Amniotic epithelial cell (primary cell): ENCODE results near the gene BTBD17.

Experiments
- DNase-seq: peaks from one replicate; pipeline ENCODE4 v3.0.0-alpha.2; 2010; ENCODE audit warnings: low read depth

Gene BTBD17

GRCh38 chr17:74358697-74359096 is 3.0 kb downstream of the BTBD17 start:
- DNase-seq = no peak

DNA sequence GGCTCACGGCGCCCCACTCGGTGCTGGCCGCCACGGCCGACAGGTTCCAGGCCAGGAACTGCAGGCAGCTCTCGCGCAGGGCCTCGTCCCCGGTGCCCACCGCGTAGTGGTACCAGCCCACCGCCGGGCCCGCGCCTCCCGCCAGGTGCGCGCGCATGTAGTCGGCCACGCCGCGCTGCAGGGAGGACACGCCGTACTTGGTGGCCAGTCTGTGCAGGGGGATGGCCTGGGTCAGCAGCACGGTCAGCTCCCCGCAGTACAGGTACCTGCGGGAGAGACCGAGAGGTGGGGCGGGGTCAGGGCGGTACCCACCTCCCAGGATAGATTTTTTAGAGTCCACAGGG is 4.2 kb downstream of the BTBD17 start:
- no peak for DNase-seq

DNA sequence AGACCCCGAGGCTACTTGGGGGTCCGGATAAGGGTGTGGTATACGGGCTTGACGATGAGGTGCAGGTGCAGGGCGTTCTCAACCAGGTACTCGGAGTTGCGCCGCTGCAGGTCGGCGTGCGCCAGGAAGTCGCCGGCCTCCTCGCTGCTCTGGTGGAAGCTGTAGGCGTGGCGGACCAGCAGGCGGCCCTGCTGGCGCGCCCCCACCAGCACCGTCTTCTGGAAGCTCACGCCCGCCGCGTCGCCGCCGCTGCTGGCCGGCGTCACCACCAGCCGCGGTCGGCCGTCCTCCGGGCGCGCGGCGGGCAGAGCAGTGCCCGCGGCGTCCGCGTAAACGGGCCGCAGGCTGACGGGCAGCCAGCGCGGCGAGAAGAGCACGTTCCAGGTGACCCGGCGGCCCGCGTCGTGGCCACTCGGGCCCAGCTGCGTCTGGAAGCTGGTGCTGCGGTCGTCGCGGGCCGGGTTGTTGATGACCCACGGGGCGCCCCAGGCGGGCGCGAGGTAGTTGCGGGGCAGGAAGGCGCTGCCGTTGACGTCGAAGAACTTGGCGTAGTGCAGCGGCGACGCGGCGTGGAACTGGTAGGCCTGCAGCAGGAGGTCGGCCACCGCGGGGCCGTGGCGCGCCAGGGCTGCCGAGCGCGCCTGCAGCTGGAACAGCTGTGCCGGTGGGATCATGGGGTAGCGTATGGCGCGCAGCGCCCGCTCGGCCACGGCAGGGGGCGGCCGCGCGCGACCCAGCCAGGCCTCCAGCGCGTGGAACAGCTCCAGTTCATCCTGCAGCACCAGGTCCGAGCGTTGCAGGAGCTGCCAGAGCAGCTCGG is 4.8 kb downstream of the BTBD17 start:
- DNase-seq = no peak

- no peak for DNase-seq
These were observed 6.6 kb downstream of the BTBD17 start for GRCh38 chr17:74355065-74355464.

DNA sequence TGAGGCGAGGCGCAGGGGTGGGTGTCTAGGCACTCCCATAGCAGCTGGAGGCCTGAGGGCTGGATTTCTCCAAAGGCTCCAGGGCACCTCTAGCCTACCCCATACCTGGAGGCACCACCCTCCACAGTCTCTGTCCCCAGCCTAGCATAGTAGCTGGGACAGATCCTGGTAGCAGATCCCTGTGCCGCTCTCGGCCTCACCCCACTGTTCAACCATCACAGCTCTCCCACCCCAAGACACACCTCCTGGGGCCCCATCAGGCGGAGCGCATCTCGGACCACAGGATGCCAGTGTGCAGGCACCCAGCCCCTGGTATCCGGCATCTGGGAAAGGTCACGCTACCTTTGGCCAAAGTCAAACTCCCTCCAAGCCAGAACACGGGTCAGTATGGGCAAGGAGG is 7.1 kb downstream of the BTBD17 start:
- no peak for DNase-seq

- DNase-seq = no peak
These were observed 7.5 kb downstream of the BTBD17 start for GRCh38 chr17:74354123-74354522.

DNA sequence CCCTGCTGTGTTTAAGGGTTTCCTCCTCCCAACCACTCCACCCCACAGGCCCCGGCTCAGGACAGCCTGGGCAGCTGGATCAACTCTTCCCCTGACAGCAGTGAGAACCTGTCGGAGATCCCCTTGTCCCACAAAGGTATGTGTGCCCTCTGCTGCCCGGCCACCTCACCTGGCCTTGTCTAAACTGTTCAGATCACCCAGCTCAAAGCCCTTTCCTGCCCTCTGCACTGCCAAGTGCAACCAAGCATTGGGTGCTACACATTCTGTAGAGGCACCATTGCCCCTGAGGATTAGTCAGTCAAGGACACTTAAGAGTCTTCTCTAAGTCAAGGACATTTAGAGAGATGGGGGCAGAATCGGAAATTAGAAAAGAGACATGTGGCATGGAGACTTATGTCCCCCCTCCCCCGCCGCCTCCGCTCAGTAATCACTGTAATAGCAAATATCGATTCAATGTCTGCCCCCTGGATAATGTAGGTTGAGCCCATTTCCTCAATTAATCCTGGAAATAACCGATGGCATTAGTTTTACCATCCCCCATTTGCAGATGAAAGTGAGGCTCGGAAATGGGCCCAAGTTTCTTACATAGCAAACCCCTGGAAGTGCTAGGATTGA is 8.1 kb downstream of the BTBD17 start:
- DNase-seq = no peak

- DNase-seq = no peak
These were observed 10.0 kb downstream of the BTBD17 start for GRCh38 chr17:74351552-74352210.

GRCh38 chr17:74350486-74350885 is 11.2 kb downstream of the BTBD17 start:
- DNase-seq = no peak

DNA sequence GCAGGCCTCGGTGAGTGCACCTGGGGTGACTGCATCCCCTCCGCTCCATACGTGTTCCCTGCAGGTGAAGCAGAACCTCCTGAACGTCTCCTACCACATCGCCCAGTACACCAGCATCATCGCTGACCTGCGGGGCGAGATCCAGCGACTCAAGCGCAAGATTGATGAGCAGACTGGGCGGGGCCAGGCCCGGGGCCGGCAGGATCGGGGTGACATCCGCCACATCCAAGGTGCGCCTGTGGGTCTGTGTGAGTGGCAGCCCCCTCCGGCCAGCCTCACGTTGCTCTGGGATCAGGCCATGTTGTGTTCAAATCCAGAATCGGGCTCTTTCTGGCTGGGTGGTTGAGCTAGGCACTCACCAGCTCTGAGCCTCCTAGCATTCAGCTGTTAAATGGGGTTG is 12.5 kb downstream of the BTBD17 start:
- DNase-seq = no peak

DNA sequence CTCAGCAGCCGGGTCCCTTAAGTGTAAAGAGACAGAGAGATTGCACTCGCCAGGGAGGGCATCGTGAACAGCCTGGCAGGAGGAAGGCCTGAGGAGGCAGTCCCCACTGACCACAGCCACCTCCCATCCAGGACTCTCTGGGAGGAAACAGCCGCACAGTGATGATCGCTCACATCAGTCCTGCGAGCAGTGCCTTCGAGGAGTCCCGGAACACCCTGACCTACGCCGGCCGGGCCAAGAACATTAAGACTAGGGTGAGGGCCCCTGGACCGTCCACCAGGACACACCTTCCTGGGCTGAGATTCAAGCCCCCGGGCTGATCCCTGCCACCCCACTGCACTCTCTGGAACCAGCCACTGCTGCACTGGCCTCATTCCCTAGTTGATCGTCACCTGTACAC is 14.0 kb downstream of the BTBD17 start:
- no peak for DNase-seq

- no peak for DNase-seq
These were observed 16.0 kb downstream of the BTBD17 start for GRCh38 chr17:74345433-74346241.

- no peak for DNase-seq
These were observed 17.0 kb downstream of the BTBD17 start for GRCh38 chr17:74344658-74345057.

- DNase-seq = no peak
These were observed 18.0 kb downstream of the BTBD17 start for GRCh38 chr17:74343526-74344284.

DNA sequence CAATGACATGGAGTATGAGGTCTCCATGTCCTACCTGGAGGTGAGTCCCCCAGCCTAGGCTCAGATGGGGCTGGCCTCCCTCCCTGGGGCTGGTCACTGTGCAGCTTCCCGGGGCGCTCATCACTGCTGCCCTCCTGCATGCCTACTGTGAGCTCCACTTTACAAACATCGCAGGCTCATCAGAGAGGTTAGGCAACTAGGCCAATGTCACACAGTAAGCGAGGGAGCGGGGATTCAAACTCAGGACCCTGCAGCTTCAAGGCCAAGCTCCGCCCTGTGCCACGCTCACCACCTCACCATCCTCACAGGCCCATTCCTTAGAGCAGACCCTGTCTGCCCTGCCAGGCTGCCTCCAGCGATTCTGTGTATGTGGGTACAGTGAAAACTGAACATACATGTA is 18.5 kb downstream of the BTBD17 start:
- no peak for DNase-seq

DNA sequence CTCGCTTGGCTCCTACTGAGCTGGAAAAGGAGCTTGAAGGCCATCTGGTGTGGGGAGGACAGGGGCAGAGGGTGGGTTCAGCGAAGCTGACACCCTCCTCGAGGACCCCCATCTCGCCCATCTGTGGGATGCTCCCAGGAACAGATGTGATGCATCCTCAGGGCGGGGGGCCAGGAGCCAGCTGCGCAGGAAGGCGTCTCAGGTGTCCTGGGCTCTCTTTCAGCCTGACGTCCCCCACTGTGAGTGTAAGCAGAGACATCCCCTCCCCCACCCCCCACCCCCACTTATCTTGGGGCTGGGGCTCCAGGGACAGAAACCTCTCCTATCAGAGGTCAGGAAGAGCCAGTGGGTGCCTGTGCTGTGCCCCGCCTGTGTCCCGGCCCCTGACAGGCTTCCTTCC is 19.4 kb downstream of the BTBD17 start:
- DNase-seq = no peak

DNA sequence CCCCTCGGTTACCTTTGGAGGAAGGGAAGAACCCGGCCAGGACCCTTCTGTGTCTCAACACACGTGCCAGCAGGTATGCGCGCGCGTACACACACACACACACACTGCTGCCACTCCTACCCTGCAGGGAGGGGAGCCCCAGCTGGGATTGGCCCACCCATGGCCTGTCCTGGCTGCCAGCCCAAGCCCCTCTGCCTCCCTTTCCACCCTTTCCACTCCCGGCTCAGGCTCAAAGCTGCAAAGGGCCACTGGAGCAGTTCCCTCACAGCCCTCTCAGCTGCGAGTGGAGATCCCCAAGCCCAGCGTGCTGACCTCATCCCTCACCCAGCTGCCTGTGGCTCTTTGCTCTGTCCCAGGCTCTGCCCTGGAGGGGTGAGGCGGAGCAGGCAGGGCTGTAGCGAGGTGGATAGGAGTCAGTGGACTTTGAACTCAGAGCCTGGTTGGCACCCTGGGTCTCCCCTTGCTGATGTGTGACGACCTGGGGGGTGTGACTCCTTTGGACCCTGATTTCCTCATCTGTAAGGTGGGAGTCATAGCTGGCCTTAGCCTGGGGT is 21.1 kb downstream of the BTBD17 start:
- DNase-seq = no peak

- no peak for DNase-seq
These were observed 22.0 kb downstream of the BTBD17 start for GRCh38 chr17:74339537-74340195.

- DNase-seq = no peak
These were observed 23.7 kb downstream of the BTBD17 start for GRCh38 chr17:74337834-74338500.

DNA sequence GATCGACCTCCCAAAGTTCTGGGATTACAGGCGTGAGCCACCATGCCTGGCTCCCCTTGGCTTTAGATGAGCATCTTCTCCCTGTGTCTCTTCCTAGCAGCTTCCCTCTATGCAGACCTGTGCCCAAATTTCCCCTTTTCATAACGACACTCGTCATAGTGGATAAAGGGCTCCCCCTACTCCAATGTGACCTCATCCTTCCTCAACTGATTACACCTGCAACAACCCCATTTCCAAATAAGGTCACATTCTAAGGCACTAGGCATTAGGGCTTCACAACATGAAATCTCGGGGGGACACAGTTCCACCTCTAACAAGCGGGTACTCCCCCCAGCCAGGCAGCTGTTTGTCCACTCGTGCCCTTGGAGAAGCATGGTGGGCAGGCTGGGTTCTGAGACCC is 25.4 kb downstream of the BTBD17 start:
- DNase-seq = no peak
